Measurements from ENCODE around the gene ZNF211. TPM values are rescaled to one million over a fixed set of nuclear protein-coding genes. Genes with fewer than 3 reads are reported as not detected.

ZNF211 gene
- total RNA-seq, 1 experiment from 2014 or later: 16.9 TPM

Other genes starting within 250 kb of the ZNF211 start
- 4.1 and 6.0 TPM in 2 replicates for gene ZNF548, start 243.3 kb upstream of the ZNF211 start, total RNA-seq (2014; rRNA removed; shearing (Covaris generic))
- gene ZNF17, start 222.0 kb upstream of the ZNF211 start, total RNA-seq (2014; rRNA removed; shearing (Covaris generic)): 7.1 and 10.4 TPM in 2 replicates
- gene ZNF749, start 197.8 kb upstream of the ZNF211 start, total RNA-seq (2014; rRNA removed; shearing (Covaris generic)): 6.6 and 16.3 TPM in 2 replicates
- gene VN1R1, start 176.0 kb upstream of the ZNF211 start, total RNA-seq (2014; rRNA removed; shearing (Covaris generic)): not detected in 2 replicates
- gene ZNF772, start 155.6 kb upstream of the ZNF211 start, total RNA-seq (2014; rRNA removed; shearing (Covaris generic)): 3.3 and 9.1 TPM in 2 replicates
- gene ZNF419, start 145.4 kb upstream of the ZNF211 start, total RNA-seq (2014; rRNA removed; shearing (Covaris generic)): 4.9 and 9.2 TPM in 2 replicates
- gene ZNF773, start 133.2 kb upstream of the ZNF211 start, total RNA-seq (2014; rRNA removed; shearing (Covaris generic)): 3.8 and 11.8 TPM in 2 replicates
- gene ZNF549, start 105.8 kb upstream of the ZNF211 start, total RNA-seq (2014; rRNA removed; shearing (Covaris generic)): 2.6 and 3.9 TPM in 2 replicates
- 5.9 and 6.3 TPM in 2 replicates for gene ZNF550, start 73.3 kb upstream of the ZNF211 start, total RNA-seq (2014; rRNA removed; shearing (Covaris generic))
- gene ZNF416, start 54.3 kb upstream of the ZNF211 start, total RNA-seq (2014; rRNA removed; shearing (Covaris generic)): 9.0 and 9.4 TPM in 2 replicates
- not detected in 2 replicates for gene ZIK1, start 49.0 kb upstream of the ZNF211 start, total RNA-seq (2014; rRNA removed; shearing (Covaris generic))
- 6.5 and 8.3 TPM in 2 replicates for gene ZNF530, start 33.3 kb upstream of the ZNF211 start, total RNA-seq (2014; rRNA removed; shearing (Covaris generic))
- 6.2 and 19.6 TPM in 2 replicates for gene ZNF134, start 18.9 kb upstream of the ZNF211 start, total RNA-seq (2014; rRNA removed; shearing (Covaris generic))
- 0.55 and 1.3 TPM in 2 replicates for gene ZSCAN4, start 35.8 kb downstream of the ZNF211 start, total RNA-seq (2014; rRNA removed; shearing (Covaris generic))
- 11.7 and 15.8 TPM in 2 replicates for gene ZNF551, start 48.8 kb downstream of the ZNF211 start, total RNA-seq (2014; rRNA removed; shearing (Covaris generic))
- not detected in 2 replicates for gene ZNF154, start 76.0 kb downstream of the ZNF211 start, total RNA-seq (2014; rRNA removed; shearing (Covaris generic))
- gene ZNF671, start 94.5 kb downstream of the ZNF211 start, total RNA-seq (2014; rRNA removed; shearing (Covaris generic)): not detected in 2 replicates
- 10.8 and 11.0 TPM in 2 replicates for gene ZNF776, start 113.6 kb downstream of the ZNF211 start, total RNA-seq (2014; rRNA removed; shearing (Covaris generic))
- gene ZNF586, start 136.5 kb downstream of the ZNF211 start, total RNA-seq (2014; rRNA removed; shearing (Covaris generic)): 11.3 and 20.8 TPM in 2 replicates
- 2.8 and 7.8 TPM in 2 replicates for gene ZNF552, start 181.7 kb downstream of the ZNF211 start, total RNA-seq (2014; rRNA removed; shearing (Covaris generic))
- 6.0 and 12.8 TPM in 2 replicates for gene ZNF587B, start 197.1 kb downstream of the ZNF211 start, total RNA-seq (2014; rRNA removed; shearing (Covaris generic))
- gene ZNF587, start 216.7 kb downstream of the ZNF211 start, total RNA-seq (2014; rRNA removed; shearing (Covaris generic)): 7.4 and 9.6 TPM in 2 replicates

Measured in G401 (cell line).